Omental fat pad (tissue), 4 donors: ENCODE measurements around the gene MPHOSPH9. TPM values are rescaled to one million over a fixed set of nuclear protein-coding genes. Genes with fewer than 3 reads are reported as not detected.

Source experiments
- ATAC-seq: fragments of 150-250 bp; one replicate; pipeline ENCODE4 v1.9.1; 2016; ENCODE audit warnings: mild to moderate bottlenecking, moderate library complexity; ENCODE audit not compliant: low FRiP score
- DNase-seq: peaks from one replicate; pipeline ENCODE4 v3.0.0-alpha.2; 2019; ENCODE audit warnings: low spot score
- CTCF ChIP-seq, 3 donors: fragments of 450-650 bp; IDR thresholded peaks; one replicate each; pipeline ENCODE4 v1.5.1; 2016 to 2017; ENCODE audit warnings: antibody characterized with exemption in 3 of 3, mild to moderate bottlenecking in 3 of 3, moderate library complexity in 2 of 3
- total RNA-seq, 4 donors: library from RNA; depleted of rRNA; stranded (reverse); fragments of >200 nt; gene quantifications; one replicate each; pipeline ENCODE4 v1.1.0, GENCODE V29; 2016

The MPHOSPH9 gene
- 10 to 100 TPM; 17.3 to 27.6 (median 23.9) TPM for total RNA-seq

- ATAC-seq (peak; percentile 99), DNase-seq (peak; percentile 96)
- no peak for TF ChIP-seq CTCF (IDR thresholded peaks at IDR 0.05)
Measured at GRCh38 chr12:123232807-123233504, at the start of gene MPHOSPH9, which contains the start of gene MTRFR. Gene MPHOSPH9, minus strand, starts transcription at chr12:123233141. Its CDS starts 2,777 bp downstream, at chr12:123230364. Gene MTRFR, plus strand, starts transcription at chr12:123233436. Its CDS starts 20,239 bp downstream, at chr12:123253675.

- no peak for DNase-seq
- TF ChIP-seq CTCF (IDR thresholded peaks at IDR 0.05), result no peak
- ATAC-seq, result no peak
Measured at GRCh38 chr12:123282111-123282510, 49.2 kb upstream of the MPHOSPH9 start.

- DNase-seq, result no peak
- no peak for TF ChIP-seq CTCF (IDR thresholded peaks at IDR 0.05)
- no peak for ATAC-seq
Measured at GRCh38 chr12:123280971-123281370, 48.0 kb upstream of the MPHOSPH9 start.

- no peak for ATAC-seq
- DNase-seq, result no peak
- TF ChIP-seq CTCF (IDR thresholded peaks at IDR 0.05), result no peak
Measured at GRCh38 chr12:123278101-123278627, 45.2 kb upstream of the MPHOSPH9 start.

GRCh38 chr12:123273166-123273565 lies 40.2 kb upstream of the MPHOSPH9 start:
- DNase-seq (no peak), ATAC-seq (no peak)
- TF ChIP-seq CTCF (IDR thresholded peaks at IDR 0.05), result no peak

- peak; percentile 69 for ATAC-seq
Measured at GRCh38 chr12:123271001-123271668, 38.2 kb upstream of the MPHOSPH9 start.

More at GRCh38 chr12:123271001-123271668, 38.2 kb upstream of the MPHOSPH9 start:
- TF ChIP-seq CTCF (IDR thresholded peaks at IDR 0.05), result peak in 2 of 3 donors; percentile 8 to 55
- DNase-seq, result no peak
